Stimulated activated CD4-positive, alpha-beta T cell treated with anti-CD3 and anti-CD28 coated beads, Interleukin-4, amount 100 ng/mL, for 48 hours (primary cell): ENCODE data around the gene MRPL12.
"Not testable (repeated sequence)": the region's sequence is repeated elsewhere in the genome, so short reads cannot be mapped to it uniquely, and the experiment has no call there.

ENCODE experiments used
- DNase-seq, 2 donors: peaks; one replicate each; pipeline ENCODE4 v3.0.0-alpha.2; 2020; ENCODE audit warnings: low read depth in 2 of 2

Gene MRPL12

GRCh38 chr17:81716674-81716996, 13.5 kb downstream of the MRPL12 start:
- no peak for DNase-seq

- no peak for DNase-seq
Observed at GRCh38 chr17:81717049-81717765, 14.0 kb downstream of the MRPL12 start.

DNA sequence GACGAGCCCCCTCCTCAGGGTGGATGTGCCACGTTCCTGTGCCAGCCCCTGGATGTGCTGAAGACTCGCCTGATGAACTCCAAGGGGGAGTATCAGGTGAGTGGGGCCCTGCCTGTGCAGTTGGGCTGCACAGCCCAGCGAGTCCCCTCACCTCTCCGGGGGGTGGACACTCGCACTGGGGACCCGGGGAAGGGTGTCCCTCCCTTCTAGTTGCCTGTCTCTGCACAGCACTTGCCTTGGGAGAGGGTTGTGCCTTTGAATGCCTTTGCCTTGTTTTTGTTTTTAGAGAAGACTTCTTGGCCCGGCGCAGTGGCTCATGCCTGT, 14.6 kb downstream of the MRPL12 start:
- no peak for DNase-seq

- no peak for DNase-seq
Observed at GRCh38 chr17:81719410-81720266, 16.5 kb downstream of the MRPL12 start.

DNA sequence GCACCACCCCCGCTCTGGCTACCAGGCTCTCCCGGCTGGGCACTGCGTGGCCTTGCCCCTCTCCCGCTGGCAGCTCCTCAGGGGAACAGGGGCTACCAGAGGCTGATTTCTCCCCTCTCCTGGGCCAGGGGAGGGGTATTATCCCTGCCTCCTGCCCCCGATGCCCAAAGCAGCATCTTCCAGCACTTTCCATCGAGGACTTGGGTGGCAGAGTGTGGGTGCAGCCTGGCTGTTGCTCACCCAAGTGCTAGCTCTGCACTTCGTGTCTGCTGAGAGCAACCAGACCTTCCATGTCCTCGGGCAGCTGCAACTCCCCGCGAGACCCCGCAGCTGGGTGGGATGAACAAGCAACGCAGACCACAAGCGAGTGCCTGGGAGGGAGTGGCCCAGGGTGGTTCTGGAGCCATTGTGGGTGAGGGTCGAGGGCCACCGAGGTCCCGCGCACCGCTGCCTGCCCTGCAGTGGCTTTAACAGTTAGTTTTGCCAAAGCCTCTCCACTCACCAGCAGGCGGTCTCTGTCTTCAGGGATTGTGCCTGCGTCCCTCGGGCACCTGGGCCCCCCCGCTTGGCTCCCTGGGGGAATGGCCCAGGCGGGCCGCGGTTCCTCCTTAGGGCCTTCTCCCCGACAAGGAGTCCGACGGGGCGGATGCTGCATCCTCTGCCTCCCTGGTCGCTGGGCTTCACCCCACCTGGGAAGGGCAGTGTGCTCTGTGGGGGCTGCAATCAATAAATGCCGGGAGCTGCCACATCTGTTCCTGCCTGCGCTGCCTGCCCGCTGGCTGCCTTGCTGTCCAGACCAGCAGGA, 17.3 kb downstream of the MRPL12 start:
- DNase-seq, result no peak

DNA sequence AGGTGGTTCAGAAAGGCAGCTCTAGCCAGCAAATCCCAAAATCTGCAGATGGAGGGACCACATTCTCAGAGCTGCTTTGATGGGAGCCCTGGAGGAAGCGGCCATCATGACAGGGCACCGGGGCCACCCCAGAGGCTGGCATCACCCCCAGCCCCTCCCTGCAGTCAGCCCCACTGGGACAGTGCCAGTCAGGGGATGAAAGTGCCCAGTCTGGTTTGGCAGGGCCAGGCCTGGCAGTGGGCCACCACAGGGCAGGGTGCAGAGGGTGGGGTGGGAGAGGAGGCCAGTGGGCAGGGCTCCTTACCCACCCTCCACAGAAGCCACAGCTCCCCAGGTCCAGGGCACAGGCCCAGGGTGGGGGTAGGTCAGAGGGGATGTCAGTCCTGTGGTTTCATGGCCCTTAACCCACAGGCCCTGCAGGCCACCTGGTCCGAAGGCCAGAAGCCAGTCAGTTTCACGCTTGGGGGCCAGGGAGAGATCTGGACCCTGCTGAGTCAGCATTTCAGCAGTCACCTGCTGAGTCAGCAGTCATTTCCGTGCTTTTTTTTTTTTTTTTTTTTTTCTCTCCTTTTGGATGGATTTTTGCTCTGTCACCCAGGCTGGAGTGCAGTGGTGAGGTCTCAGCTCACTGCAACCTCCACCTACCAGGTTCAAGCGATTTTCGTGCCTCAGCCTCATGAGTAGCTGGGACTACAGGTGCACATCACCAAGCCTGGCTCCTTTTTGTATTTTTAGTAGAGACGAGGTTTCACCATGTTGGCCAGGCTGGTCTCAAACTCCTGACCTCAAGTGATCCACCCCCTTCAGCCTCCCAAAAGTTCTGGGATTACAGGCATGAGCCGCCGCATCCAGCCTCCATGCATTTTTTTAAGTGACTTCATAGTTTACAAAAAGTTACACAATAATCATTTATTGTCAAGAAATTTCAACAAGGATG, 19.3 kb downstream of the MRPL12 start:
- DNase-seq, result no peak

- no peak for DNase-seq
Observed at GRCh38 chr17:81723651-81724209, 20.6 kb downstream of the MRPL12 start.

GRCh38 chr17:81725439-81725838, 22.3 kb downstream of the MRPL12 start:
- no peak for DNase-seq

DNA sequence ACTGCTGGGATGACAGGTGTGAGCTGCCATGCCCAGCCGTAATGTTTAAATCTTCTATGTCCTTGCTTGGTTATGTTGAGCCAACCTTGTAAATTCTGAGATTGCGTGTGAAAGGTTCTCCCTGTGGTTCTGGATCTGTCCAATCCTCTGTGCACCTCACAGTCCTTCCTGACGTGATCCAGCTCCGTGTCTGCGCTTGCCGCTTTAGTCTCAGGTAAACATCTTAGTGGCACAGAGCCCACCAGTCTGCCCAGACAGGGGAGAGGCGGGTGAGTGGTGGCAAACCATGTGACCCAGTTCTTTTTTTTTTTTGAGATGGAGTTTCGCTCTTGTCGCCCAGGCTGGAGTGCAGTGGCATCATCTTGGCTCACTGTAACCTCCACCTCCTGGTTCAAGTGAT, 22.8 kb downstream of the MRPL12 start:
- no peak for DNase-seq

DNA sequence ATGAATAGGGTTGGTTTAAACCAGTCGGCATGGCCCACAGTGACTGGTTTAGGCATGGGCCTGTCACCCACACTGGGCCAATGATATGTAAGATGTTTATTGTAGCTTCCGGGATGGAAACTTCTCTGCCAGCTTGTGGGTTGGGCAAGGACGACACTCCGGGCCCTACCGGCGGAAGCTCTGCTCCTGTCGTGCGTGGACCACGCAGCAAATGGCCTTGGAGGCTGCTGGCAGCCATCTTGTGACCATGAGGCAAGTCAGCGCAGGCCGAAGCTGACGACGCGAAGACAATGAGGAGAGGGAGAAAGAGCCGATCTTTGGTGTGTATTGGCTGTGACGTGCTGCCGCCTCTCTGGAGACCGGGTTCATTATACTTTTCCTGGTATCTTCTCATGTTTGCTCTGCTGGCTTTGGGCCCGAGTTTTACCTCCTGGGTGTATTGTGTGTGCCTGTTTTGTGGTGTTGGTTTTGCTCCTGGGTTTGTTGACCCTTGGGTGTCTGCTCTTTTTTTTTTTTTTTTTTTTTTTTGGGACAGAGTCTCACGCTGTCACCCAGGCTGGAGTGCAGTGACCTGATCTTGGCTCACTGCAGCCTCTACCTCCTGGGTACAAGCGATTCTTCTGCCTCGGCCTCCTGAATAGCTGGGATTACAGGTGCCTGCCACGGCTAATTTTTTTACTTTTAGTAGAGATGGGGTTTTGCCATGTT, 24.3 kb downstream of the MRPL12 start:
- no peak for DNase-seq

- peak; percentile 67 to 71 for DNase-seq
Observed at GRCh38 chr17:81733507-81734404, 30.6 kb downstream of the MRPL12 start.

- DNase-seq, result no peak
Observed at GRCh38 chr17:81734405-81735263, 31.5 kb downstream of the MRPL12 start.

GRCh38 chr17:81735264-81736102, 32.3 kb downstream of the MRPL12 start:
- no peak for DNase-seq

DNA sequence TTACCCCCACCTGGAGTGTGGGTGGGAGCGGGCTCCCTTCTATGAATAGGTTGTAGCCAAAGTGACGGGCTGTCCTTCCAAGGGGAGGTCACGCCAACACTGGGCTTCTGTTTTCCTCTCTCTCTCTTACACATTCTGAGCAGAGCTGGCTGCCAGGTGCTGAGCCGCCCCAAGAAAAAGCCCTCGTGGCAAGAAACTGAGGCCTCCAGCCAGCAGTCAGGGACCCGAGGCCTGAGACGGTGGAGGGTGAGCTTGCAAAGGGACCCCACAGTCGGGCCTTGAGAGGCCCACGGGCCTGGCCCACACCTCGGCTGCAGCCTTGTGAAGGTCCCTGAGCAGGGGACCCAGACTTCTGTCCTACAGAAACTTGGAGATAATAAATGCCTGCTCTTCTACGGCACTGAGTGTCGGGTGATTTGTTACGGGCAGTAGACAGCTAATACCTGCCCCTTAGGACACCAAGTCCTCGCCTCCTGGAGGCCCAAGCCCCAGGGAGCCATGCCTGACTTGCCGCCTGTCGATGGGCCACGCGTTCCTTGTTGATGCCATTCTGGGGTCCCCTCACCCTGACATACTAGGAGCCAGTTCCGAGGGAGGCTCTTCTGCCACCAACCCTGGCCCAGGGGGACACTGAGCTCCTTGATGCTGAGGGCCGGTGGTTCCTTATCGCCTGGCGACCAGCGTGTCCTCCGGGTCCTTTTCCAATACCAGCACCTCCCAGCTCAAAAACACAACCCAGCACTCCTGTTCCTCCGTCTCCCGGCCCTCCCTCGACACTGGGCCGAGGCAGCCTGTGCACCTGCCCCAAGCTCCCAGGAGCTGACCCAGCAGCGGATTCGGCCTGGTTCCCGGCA, 35.0 kb downstream of the MRPL12 start:
- no peak for DNase-seq

DNA sequence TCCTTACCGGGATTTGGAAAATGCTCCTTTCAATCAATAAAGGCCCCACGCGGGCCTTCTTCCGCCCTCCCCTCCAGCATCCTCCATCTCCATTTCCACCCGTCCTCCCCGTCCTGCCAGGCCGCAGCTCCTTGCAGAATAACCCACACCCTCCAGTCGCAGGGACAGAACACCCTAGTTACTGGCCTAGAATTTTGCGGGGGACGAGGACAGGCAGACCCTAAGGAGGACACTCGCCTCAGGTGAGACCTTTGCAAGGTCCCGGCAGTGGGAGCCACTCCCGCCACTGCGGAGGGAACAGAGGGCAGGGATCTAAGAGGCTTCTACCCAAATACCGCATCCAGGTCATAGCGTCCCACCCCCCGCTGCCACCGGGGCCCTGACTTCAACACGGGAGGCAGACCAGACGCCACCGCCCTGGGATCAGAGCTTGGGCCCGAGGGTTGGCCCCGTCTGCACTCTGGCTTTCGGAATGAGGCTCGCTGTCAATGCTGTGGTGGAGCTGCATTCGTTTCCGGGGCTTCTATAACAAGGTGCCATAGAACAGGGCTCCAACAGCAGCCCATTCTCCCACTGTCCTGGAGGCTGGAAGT, 35.7 kb downstream of the MRPL12 start:
- no peak for DNase-seq

- not testable (repeated sequence) for DNase-seq
Observed at GRCh38 chr17:81739593-81739992, 36.4 kb downstream of the MRPL12 start.
